GM21717 (cell line): ENCODE results near the gene RNASE7.

ENCODE experiments used
- ATAC-seq: cut with Tn5 transposase; IDR thresholded peaks from one replicate; pipeline ENCODE4 v1.9.1; 2021; ENCODE audit warnings: mild to moderate bottlenecking, moderate library complexity; ENCODE audit not compliant: unreplicated experiment

The RNASE7 gene

DNA sequence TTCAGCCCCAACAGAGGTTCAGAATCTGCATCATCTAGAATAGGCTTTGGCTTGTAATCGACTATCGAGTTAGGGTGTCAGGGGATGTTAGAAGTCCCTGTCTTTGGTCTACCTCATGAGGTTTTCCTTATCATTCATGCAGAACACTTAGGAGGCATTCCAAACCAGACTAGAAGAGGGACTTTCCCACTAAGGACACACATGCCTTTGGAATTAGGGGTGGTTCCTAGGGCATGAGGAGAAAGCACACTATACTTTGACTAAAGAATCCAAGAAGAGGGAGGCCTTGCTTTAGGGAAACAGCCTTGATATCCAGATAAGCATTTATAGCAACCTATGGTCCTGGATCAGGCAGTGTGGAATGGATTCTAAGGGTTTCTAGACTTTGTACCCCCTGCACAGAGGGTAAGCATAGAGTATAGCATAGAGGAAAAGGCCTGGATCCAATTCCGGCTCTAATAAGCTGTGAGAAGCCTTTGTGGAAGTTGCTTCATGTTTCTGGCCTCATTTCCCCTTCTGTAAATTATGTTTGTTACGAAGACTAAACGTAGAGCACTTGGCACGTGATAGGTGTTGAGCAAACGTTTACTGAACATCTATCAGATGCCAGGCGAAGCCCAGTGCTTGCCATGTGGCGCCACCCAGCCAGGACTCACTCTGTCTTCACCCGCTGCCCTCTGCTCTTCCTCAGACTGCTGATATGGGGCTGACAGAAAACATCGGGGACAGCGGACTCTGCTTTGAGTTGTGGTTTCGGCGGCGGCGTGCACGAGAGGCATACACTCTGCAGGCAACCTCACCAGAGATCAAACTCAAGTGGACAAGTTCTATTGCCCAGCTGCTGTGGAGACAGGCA is 43.1 kb downstream of the RNASE7 start:
- no peak for ATAC-seq

DNA sequence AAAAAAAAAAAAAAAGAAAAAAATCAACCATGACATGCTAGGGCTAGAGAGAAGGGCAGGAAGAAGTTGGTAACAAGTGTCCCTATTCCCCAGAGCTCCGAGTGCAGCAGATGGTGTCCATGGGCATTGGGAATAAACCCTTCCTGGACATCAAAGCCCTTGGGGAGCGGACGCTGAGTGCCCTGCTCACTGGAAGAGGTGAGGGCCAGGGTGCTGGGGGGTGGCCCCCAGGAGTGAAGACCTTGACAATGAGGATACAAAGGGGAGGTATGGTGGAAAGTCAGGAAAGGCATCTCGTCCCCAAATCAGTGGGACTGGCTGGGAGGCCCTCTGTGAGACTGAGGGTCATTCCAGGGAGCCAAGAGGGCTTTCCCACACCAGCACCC is 44.7 kb downstream of the RNASE7 start:
- no peak for ATAC-seq

DNA sequence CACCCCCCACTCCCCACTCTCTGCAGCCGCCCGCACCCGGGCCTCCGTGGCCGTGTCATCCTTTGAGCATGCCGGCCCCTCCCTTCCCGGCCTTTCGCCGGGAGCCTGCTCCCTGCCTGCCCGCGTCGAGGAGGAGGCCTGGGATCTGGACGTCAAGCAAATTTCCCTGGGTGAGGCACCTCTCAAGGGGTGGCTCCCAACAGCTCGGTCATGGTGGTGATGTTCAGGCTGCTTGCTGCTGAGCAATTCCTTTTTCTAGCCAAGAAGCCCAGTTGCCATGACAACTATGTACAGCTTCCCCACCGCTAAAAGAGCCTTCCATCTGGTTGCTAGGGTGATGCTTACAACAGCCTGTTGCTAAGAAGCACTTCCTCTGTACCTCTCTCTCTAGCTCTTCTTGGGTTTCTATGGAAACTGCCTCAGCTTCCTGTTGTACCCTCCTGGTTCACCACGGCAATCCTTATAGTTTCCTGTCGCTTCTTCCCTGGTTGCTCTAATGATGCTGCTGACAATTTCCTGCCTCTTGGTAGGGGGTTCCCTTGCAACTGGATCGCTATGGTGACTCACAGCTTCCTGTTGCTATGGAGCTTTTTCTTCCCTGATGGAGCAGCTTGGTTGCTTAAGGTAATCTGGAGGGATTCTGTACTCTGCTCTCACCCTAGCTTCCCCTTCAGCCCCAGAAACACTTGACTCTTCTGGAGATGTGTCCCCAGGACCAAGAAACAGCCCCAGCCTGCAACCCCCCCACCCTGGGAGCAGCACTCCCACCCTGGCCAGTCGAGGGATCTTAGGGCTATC is 45.3 kb downstream of the RNASE7 start:
- no peak for ATAC-seq

DNA sequence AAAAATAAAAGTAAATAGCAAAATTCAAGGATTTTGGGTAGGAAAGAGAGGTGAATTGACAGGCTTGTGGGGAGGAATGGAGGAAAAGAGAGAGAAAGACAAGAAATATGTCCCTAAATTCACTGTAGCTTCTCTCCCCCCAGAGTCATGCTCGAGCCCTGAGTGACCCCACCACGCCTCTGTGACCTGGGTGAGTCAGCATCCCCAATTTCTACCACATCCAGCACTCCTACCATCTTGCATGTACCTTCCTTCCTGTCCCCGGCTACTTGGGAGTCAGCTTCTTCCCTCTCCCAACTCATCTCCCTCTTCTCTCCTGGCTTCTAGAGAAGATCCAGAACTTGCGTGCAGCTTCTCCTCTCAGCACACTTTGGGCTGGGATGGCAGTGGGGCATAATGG is 46.5 kb downstream of the RNASE7 start:
- no peak for ATAC-seq

GRCh38 chr14:21089271-21089670 is 47.1 kb downstream of the RNASE7 start:
- ATAC-seq, result no peak

DNA sequence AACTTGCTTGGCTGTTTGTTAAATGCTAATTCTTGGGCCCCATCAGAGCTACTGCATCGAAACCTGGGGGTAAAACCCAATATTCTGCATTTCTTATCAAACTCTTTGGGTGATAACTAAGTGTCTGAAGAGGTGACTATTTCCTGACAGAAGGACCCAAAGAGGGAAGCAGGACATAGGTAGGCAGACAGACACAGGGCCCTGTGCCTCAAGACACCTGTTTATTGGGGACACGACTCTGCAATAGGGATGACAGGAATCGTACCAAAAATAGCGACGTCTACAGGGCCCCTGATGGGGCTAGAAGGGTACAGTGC is 47.7 kb downstream of the RNASE7 start:
- ATAC-seq, result no peak

GRCh38 chr14:21090194-21090939 is 48.2 kb downstream of the RNASE7 start:
- ATAC-seq, result no peak

GRCh38 chr14:21090940-21091663 is 48.9 kb downstream of the RNASE7 start:
- ATAC-seq, result no peak

DNA sequence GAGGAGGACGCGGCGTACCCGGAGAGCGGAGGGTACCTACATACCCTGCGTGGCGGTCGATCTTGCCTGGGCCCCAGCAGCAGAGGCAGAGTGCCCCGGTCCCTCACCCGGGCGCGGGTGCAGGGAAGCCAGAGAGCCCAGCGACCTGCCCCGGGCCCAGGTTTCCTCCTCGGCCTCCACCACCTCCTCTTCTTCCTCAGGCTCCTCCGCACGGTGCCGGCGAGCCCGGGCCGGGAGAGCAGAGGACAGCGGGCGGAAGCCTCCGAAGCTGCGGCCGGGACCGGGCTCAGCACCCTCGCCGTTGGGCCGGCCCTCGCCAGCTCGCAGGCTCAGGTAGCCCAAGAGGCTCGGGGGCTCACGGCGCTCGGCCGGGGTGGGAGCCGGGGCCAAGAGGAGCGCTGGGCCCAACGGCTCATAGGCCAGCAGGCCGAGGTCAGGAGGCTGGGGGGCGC is 49.7 kb downstream of the RNASE7 start:
- ATAC-seq, result no peak

- peak; percentile 62 for ATAC-seq
Measured at GRCh38 chr14:21092273-21093011, 50.3 kb downstream of the RNASE7 start.

DNA sequence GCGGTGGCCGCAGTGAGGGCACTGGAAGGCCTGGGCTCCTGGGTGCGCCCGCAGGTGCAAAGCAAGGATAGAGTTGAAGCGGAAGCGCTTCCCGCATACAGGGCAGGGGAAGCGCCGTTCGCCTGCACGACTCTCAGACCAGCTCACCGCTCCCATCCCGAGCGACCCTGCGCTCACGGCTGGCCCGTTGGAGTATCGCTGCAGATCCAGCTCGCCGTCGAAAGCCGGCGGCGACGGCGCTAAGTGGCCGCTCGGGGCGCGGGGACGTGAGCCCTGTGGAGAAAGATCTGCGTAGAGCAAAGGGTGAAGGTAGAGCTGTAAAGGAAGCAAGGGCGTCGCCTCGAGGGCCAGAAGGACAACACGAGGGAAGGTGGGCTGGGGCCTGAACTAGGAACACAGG is 50.9 kb downstream of the RNASE7 start:
- no peak for ATAC-seq
